NCI-H524 (cell line): Measurements from ENCODE around the gene MIEN1.
"Not testable (repeated sequence)": the region's sequence is repeated elsewhere in the genome, so short reads cannot be mapped to it uniquely, and the experiment has no call there.

ENCODE experiments used
- DNase-seq, 2 experiments: peaks; one replicate each; lab custom pipeline; 2025; lab: John Stamatoyannopoulos, UW

Gene MIEN1

DNA sequence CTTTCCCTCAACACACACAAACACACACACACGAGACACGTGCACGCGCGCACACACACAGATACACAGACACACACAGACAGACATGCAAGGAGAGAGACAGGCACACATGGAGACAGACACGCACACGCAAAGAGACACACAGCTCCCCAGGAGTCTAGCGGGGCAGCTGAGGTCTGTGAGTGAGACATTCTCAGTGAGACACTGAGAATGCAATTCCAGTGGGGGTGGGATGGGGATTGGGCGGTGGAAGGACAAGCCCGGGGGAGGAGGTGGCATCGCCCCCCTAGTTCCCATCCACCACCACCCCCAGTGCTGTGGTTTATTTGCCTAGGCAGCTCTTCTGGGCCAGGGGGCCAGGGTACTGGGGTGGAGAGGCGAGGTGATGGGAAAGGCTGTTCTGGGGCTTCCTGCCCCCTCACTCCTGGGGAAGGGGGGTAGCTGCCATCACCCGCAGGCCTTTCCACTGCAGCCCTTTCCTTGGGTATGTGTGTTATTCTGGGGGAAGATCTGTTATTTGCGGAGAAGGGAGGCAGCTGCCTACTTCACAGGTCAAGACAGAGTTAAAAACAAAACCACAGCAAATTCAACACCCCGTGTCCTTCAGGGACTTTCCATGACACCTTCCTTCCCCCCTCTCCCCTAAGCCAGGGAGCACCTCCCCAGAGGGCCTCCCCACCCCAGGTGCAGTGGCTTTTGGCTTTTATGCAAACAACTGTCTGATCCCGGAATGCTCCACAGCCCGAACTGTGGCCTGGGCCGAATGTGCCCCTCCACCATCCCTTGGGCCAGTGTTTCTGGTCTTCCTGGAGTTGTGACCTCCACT lies 25.4 kb upstream of the MIEN1 start:
- DNase-seq = no peak

DNA sequence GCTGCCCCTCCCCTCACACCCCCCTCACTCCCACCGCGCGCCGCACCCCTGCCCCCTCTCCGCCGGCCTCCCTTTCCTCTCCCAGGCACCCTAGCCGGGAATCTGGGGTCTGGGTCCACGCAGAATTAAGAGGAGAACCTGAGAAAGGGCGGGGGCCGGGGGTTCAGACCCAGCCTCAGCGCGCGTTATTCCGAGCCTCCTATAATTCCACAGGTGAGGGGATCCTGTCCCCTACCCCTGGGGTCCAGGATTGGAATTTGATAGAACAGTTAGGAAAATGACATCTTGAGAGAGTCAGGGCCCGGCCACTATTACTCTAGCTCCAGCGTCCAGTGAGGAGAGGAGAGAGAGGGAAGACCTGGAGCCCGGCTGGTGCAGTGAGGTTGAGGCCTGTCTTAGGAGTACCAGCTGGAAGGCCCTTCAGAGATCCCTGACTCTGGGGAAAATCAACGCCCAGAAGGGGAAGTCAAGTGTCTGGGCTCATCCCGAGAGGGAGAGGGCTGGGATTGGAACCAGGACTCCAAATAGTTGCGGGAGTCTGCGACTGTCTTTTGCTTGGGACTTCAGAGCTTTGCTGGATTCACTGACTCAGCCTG lies 24.7 kb upstream of the MIEN1 start:
- DNase-seq = peak; percentile 30 to 78

GRCh38 chr17:39754161-39754957 lies 24.0 kb upstream of the MIEN1 start:
- DNase-seq = peak; percentile 79 to 91

DNA sequence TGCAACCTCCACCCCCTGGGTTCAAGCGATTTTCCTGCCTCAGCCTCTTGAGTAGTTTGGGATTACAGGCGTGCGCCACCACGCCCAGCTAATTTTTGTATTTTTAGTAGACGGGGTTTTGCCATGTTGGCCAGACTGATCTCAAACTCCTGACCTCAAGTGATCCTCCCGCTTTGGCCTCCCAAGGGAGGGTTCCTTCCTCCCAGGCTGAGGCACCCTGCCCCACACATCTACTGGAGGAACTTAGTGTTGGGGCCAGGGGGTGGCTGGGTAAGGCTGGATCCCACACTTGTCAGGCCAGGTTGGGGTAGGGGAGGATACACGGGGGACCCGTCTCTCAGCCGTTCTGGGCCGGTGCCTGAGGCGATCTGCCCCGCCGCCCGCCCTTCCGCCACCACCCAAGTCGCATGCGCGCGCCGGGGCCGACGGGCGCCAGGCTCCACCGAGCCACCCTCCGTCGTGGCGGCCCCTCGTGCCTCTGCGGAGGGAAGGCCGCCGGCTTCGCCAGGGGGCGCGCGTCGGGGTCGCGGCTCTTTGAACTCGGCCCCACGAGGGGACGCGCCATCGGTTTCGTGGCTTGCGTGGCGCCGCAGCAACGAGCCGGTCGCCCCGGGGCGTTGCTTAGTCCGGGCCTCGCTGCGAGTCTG lies 23.3 kb upstream of the MIEN1 start:
- DNase-seq = peak; percentile 52 to 73

DNA sequence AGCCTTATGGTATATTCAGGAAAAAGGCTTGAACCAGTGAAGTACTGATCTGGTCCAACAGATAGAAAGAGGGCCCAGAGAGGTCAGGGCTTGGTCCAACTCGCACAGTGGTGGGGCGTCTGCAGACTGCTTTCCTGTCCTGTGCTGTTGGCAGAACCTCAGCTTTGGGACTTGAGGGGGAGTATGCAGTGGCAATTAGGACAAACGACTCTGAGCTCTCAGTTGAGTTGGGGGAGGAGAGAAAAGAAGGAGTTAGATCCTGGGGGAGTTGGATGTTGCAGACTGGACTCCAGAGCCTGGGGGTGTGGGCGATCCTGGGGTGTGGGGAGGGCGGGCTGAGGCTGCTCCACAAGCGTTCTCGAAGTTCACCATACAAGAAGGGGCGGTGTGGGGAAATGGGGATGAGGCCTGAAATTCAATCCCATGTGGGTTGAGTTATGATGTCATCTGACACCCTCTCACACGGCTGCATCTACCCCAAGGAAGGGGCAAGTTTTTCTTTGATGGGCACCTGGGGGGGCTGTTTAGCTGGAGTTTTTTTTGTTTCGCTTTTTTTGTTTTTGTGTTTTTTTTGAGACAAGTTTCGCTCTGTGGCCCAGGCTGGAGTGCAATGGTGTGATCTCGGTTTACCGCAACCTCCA lies 22.0 kb upstream of the MIEN1 start:
- no peak for DNase-seq

DNA sequence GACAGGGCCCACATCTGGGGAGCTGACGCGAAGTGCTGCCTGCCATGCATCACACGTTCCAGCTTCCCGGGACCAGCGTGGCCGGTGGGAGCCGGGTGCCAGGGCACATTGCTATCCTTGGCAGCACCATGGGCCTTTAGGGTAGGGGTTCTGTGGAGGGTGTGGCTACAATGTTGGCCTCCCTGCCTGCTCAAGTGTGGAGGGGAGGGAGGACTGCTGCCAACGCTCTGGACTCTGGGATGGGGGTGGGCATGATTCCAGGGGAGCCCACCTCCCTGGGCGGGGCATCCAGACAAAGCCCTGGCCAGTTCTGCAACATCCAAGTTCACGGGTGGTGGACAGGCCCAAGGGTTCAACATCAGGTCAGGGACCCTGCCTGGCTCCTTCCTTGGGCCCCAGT lies 21.3 kb upstream of the MIEN1 start:
- DNase-seq = no peak

DNA sequence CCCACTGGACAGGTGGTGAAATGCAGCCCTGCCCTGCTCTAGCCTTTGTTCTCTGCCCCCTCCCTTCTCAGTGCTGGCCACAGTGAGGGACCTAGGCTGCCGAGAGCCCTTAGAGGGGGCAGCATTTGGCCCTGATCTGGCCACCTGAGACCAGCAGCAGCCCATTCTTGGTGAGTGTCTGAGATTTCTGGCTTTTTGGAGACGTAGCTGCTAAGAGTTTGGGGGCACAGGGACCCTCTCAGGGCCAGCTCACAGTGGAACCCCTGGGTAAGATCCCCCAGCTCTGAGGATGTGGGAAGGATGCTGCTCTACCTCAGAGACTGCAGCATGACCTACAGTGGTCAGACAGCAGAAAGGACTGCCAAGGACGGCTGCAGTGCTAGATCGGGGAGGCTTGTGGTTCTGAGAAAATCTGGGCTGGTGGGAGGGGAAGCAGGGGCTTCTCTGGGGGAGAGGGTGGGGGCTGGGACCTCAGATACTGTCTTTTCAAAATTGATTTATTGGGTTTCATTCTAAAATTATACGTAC lies 20.7 kb upstream of the MIEN1 start:
- DNase-seq = no peak

- no peak for DNase-seq
Measured at GRCh38 chr17:39750131-39751015, 20.0 kb upstream of the MIEN1 start.

DNA sequence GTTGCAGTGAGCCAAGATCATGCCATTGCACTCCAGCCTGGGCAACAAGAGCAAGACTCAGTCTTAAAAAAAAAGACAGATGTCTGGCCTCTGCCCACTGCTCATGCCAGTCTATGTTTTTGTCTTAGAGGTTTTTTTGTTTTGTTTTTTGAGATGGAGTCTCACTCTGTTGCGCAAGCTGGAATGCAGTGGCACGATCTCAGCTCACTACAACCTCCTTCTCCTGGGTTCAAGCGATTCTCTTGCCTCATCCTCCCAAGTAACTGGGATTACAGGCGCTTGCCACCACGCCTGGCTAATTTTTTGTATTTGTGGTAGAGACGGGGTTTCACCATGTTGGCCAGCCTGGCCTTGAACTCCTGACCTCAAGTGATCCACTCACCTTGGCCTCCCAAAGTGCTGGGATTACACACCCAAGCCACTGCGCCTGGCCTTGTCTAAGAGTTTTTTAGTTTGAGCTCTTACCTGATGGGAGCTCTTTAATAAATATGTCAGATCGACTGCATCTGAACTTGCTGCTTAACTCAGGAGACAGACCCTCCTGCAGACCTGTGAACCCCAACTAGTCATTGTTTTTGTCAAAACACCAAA lies 18.2 kb upstream of the MIEN1 start:
- DNase-seq = not testable (repeated sequence)

GRCh38 chr17:39747745-39748144 lies 17.4 kb upstream of the MIEN1 start:
- no peak for DNase-seq

DNA sequence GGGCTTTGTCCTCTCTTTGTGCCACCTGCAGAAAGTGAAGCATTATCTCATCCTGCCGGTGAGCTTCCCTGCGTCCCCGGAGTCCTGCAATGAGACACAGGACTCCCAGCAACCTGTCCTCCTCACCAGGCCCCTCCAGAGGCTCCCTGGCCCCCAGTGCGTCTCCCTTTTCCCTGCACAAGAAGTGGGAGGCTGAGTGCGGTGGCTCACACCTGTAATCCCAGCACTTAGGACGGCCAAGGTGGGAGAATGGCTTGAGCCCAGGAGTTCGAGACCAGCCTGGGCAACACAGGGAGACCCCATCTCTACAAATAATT lies 15.8 kb upstream of the MIEN1 start:
- no peak for DNase-seq

- no peak for DNase-seq
Measured at GRCh38 chr17:39745335-39746144, 15.2 kb upstream of the MIEN1 start.

GRCh38 chr17:39744836-39745215 lies 14.5 kb upstream of the MIEN1 start:
- DNase-seq = no peak

GRCh38 chr17:39744075-39744835 lies 13.9 kb upstream of the MIEN1 start:
- DNase-seq = no peak

GRCh38 chr17:39742856-39743436 lies 12.6 kb upstream of the MIEN1 start:
- DNase-seq = no peak

- no peak for DNase-seq
Measured at GRCh38 chr17:39742126-39742855, 12.0 kb upstream of the MIEN1 start.

DNA sequence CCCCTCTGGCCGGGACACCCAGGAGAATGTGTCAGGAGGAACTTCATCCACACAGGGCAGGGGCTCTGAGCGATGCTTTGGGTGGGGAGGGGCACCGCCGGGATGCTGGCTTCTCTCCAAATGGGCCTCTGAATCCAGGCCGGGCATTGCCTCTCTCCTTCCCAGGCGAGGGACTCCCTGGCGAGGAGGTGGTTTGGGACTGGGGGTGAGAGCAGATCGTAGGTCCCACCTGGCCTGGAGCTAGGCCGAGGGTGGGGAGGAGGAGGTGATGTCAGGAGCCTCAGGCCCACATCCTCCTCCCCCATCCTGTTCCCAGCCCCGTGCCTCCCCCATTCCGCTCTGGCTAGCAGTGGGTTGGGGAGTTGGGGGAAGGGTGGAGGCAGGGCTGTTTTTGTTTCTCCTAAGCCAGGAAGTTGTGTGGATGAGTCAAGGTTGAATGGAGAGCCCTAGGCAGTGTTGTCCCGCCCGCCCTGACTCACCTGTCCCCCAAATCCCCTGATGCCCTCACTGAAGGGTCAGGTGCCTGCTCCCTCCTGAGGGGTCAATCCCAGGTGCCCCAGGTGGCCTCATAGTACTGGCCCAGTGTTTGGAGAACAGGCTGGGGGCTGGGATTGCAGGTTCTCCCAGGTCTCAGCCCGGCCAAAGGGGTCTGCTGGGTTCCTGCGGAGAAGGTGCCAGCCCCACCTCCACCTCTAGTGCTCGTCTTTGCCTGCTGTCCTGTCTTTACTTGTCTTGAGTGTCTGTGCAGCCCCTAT lies 10.2 kb upstream of the MIEN1 start:
- DNase-seq = no peak
